GM21526 (cell line): ENCODE measurements around the gene SPOCK2.

Experiments used
- ATAC-seq: cut with Tn5 transposase; IDR thresholded peaks from one replicate; pipeline ENCODE4 v1.9.1; 2021; ENCODE audit warnings: moderate library complexity; ENCODE audit not compliant: unreplicated experiment, low FRiP score

SPOCK2 gene

GRCh38 chr10:72074574-72075375 is 13.6 kb downstream of the SPOCK2 start:
- no peak for ATAC-seq

GRCh38 chr10:72073708-72074573 is 14.4 kb downstream of the SPOCK2 start:
- no peak for ATAC-seq

GRCh38 chr10:72072639-72073038 is 15.7 kb downstream of the SPOCK2 start:
- no peak for ATAC-seq

GRCh38 chr10:72072046-72072445 is 16.3 kb downstream of the SPOCK2 start:
- ATAC-seq, result no peak

- ATAC-seq, result no peak
These were observed 18.4 kb downstream of the SPOCK2 start for GRCh38 chr10:72069751-72070526.

GRCh38 chr10:72068901-72069446 is 19.4 kb downstream of the SPOCK2 start:
- ATAC-seq, result no peak

- no peak for ATAC-seq
These were observed 20.1 kb downstream of the SPOCK2 start for GRCh38 chr10:72068126-72068765.

- ATAC-seq, result no peak
These were observed 20.8 kb downstream of the SPOCK2 start for GRCh38 chr10:72067463-72068125.

GRCh38 chr10:72066318-72067284 is 21.8 kb downstream of the SPOCK2 start:
- no peak for ATAC-seq

GRCh38 chr10:72065439-72066025 is 22.8 kb downstream of the SPOCK2 start:
- no peak for ATAC-seq

GRCh38 chr10:72063703-72064391 is 24.5 kb downstream of the SPOCK2 start:
- ATAC-seq, result no peak

GRCh38 chr10:72062832-72063702 is 25.3 kb downstream of the SPOCK2 start:
- ATAC-seq, result no peak

- ATAC-seq, result no peak
These were observed 26.0 kb downstream of the SPOCK2 start for GRCh38 chr10:72062382-72062781.

- no peak for ATAC-seq
These were observed 26.4 kb downstream of the SPOCK2 start for GRCh38 chr10:72061930-72062329.

GRCh38 chr10:72061491-72061890 is 26.9 kb downstream of the SPOCK2 start:
- ATAC-seq, result no peak
